ENCODE results near the gene IGF2. TPM values are rescaled to one million over a fixed set of nuclear protein-coding genes. Genes with fewer than 3 reads are reported as not detected.
A peak's percentile ranks its signal among the peaks of the same experiment; 100 is the strongest.
"Not testable (repeated sequence)": the region's sequence is repeated elsewhere in the genome, so short reads cannot be mapped to it uniquely, and the experiment has no call there.

The IGF2 gene
- total and polyA plus RNA-seq, 5 donors from 2014 or later, result 0.07 TPM; not detected in 4

DNA sequence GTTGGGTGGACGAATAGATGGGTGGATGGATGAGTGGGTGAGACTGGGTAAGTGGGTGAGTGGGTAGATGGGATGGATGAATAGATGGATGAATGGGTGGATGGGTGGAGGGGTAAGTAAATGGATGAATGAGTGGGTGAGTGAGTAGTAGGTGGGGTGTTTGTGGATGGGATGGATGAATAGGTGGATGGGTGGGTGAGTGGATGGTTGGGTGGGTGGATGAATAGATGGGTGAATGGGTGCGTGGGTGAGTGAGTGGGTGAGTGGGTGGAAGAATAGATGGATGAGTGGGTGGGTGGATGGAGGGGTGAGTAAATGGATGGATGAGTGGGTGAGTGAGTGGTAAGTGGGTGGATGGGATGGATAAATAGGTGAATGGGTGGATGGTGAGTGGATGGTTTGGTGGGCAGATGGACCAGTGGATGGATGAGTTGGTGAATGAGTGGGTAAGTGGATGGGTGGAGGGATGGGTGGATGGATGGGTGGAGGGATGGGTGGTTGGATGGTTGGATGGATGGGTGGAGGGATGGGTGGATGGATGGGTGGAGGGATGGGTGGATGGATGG lies 12.6 kb downstream of the IGF2 start:
- ATAC-seq (ENCODE audit: low read depth in 2 of 2) (no peak), DNase-seq (no peak)
- H3K4me1 Mint-ChIP-seq, result no peaks in the 10 kb centered on the region
- H3K4me3 ChIP-seq (ENCODE audit: low read depth, low read length), result no peak overlapping the region
- H3K9me3 Mint-ChIP-seq, result peaks cover 0 to 3% (median 0%) of the 10 kb centered on the region in 7 donors
- no peaks in the 10 kb centered on the region for H3K4me1 ChIP-seq (ENCODE audit: control insufficient read depth, insufficient read depth, low read length, poor library complexity, severe bottlenecking)
- no peaks in the 10 kb centered on the region for H3K9me3 ChIP-seq (ENCODE audit: control insufficient read depth in 2 of 2, low read length in 2 of 2)
- no peaks in the 10 kb centered on the region for H3K36me3 Mint-ChIP-seq
- H3K27ac ChIP-seq (ENCODE audit: insufficient read depth, low read length, poor library complexity, severe bottlenecking), result no peak overlapping the region
- no peaks in the 10 kb centered on the region for H3K27me3 ChIP-seq (ENCODE audit: control insufficient read depth, insufficient read depth, low read length)
- peaks cover 5% of the 10 kb centered on the region for H3K27me3 Mint-ChIP-seq
- no peak overlapping the region for H3K27ac Mint-ChIP-seq
- H3K4me3 Mint-ChIP-seq, result no peak overlapping the region
- H3K36me3 ChIP-seq (ENCODE audit: control insufficient read depth, insufficient read depth, low read length), result no peaks in the 10 kb centered on the region

DNA sequence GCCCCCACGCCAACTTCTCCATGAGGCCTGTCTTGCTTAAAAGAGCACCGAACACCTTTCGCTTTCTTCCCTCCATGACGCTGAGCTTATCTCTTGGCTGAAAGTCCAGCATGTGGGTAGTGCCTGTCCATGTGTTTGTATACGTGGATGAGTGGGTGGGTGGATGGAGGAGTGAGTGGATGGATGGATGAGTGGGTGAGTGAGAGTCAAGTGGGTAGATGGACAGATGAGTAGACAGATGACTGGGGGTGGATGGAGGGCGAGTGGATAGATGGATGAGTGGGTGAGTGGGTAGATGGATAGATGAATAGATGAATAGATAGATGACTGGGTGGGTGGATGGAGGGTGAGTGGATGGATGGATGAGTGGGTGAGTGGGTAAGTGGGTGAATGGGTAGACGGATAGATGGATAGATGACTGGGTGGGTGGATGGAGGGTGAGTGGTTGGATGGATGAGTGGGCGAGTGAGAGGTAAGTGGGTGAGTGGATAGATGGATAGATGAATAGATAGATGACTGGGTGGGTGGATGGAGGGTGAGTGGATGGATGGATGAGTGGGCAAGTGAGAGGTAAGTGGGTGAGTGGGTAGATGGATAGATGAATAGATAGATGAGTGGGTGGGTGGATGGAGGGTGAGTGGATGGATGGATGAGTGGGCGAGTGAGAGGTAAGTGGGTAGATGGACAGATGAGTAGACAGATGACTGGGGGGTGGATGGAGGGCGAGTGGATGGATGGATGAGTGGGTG lies 14.3 kb downstream of the IGF2 start:
- H3K9me3 ChIP-seq (ENCODE audit: control insufficient read depth in 2 of 2, low read length in 2 of 2); DNase-seq; H3K4me3 ChIP-seq (ENCODE audit: low read depth, low read length); ATAC-seq (ENCODE audit: low read depth in 2 of 2); H3K4me1 ChIP-seq (ENCODE audit: control insufficient read depth, insufficient read depth, low read length, poor library complexity, severe bottlenecking); H3K36me3 ChIP-seq (ENCODE audit: control insufficient read depth, insufficient read depth, low read length); H3K36me3 Mint-ChIP-seq; H3K4me3 Mint-ChIP-seq; H3K27me3 ChIP-seq (ENCODE audit: control insufficient read depth, insufficient read depth, low read length); H3K9me3 Mint-ChIP-seq; H3K4me1 Mint-ChIP-seq; H3K27ac Mint-ChIP-seq; H3K27ac ChIP-seq (ENCODE audit: insufficient read depth, low read length, poor library complexity, severe bottlenecking); H3K27me3 Mint-ChIP-seq: not testable (repeated sequence)

DNA sequence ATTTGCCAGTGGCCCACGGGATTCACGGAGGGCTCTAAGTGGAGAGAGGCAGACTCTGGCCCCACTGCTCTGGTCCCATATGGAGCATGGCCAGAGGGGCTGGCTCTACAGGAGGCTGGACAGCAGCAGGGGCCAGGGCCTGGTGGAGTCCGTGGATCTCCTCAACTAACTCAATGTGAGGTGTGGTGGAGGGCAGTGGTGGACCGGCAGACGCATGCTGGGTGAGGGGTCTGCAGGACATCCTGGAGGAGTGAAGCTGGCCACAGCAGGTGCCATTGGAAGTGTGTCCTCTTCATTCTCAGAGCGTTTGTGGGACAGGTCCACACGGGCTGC lies 15.6 kb downstream of the IGF2 start:
- H3K9me3 Mint-ChIP-seq, result peaks cover 0 to 2% (median 0%) of the 10 kb centered on the region in 7 donors
- ATAC-seq (ENCODE audit: low read depth in 2 of 2) (no peak), DNase-seq (no peak)
- no peaks in the 10 kb centered on the region for H3K4me1 ChIP-seq (ENCODE audit: control insufficient read depth, insufficient read depth, low read length, poor library complexity, severe bottlenecking)
- no peaks in the 10 kb centered on the region for H3K36me3 ChIP-seq (ENCODE audit: control insufficient read depth, insufficient read depth, low read length)
- H3K27me3 Mint-ChIP-seq, result peaks cover 5% of the 10 kb centered on the region
- H3K27ac ChIP-seq (ENCODE audit: insufficient read depth, low read length, poor library complexity, severe bottlenecking), result no peak overlapping the region
- no peak overlapping the region for H3K4me3 ChIP-seq (ENCODE audit: low read depth, low read length)
- no peak overlapping the region for H3K27ac Mint-ChIP-seq
- no peaks in the 10 kb centered on the region for H3K4me1 Mint-ChIP-seq
- H3K9me3 ChIP-seq (ENCODE audit: control insufficient read depth in 2 of 2, low read length in 2 of 2), result no peaks in the 10 kb centered on the region
- no peaks in the 10 kb centered on the region for H3K36me3 Mint-ChIP-seq
- no peaks in the 10 kb centered on the region for H3K27me3 ChIP-seq (ENCODE audit: control insufficient read depth, insufficient read depth, low read length)
- no peak overlapping the region for H3K4me3 Mint-ChIP-seq

DNA sequence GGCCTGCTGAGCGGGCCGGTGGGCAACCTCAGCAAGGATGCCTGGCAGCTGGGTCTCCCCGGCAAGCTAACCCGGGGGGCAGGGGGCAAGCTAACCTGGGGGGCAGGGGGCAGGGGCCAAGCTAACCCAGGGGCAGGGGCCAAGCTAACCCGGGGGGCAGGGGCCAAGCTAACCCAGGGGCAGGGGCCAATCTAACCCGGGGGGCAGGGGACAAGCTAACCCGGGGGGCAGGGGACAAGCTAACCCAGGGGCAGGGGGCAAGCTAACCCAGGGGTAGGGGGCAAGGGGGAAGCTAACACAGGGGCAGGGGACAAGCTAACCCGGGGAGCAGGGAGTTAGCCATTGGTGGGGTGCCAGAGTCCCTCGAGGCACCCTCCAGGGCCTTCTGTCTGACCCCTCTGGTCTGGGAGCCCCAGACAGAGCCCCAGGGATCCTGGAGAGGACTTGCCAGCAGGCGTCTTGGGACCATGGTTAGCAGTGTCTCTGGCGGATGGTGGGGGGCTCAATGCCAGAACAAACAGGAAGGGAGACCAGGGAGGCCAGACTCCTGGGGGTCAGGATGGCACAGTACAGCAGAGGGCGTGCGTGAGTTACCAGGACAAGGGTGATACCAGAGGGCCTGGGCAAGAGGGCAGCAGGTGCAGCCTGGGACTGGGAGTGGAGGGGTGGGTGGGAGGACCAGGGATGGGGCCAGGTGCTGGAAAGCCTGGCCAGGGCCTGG lies 16.1 kb downstream of the IGF2 start:
- Mint-ChIP-seq H3K27me3 (peaks cover 5% of the 10 kb centered on the region), H3K36me3 (no peaks in the 10 kb centered on the region), H3K9me3 (peaks cover 0 to 2% (median 0%) of the 10 kb centered on the region in 7 donors), H3K4me1 (no peaks in the 10 kb centered on the region), H3K4me3 (no peak overlapping the region), H3K27ac (no peak overlapping the region)
- no peaks in the 10 kb centered on the region for H3K27me3 ChIP-seq (ENCODE audit: control insufficient read depth, insufficient read depth, low read length)
- DNase-seq (no peak), ATAC-seq (ENCODE audit: low read depth in 2 of 2) (no peak)
- H3K4me1 ChIP-seq (ENCODE audit: control insufficient read depth, insufficient read depth, low read length, poor library complexity, severe bottlenecking), result no peaks in the 10 kb centered on the region
- no peak overlapping the region for H3K4me3 ChIP-seq (ENCODE audit: low read depth, low read length)
- no peak overlapping the region for H3K27ac ChIP-seq (ENCODE audit: insufficient read depth, low read length, poor library complexity, severe bottlenecking)
- no peaks in the 10 kb centered on the region for H3K36me3 ChIP-seq (ENCODE audit: control insufficient read depth, insufficient read depth, low read length)
- H3K9me3 ChIP-seq (ENCODE audit: control insufficient read depth in 2 of 2, low read length in 2 of 2), result no peaks in the 10 kb centered on the region

DNA sequence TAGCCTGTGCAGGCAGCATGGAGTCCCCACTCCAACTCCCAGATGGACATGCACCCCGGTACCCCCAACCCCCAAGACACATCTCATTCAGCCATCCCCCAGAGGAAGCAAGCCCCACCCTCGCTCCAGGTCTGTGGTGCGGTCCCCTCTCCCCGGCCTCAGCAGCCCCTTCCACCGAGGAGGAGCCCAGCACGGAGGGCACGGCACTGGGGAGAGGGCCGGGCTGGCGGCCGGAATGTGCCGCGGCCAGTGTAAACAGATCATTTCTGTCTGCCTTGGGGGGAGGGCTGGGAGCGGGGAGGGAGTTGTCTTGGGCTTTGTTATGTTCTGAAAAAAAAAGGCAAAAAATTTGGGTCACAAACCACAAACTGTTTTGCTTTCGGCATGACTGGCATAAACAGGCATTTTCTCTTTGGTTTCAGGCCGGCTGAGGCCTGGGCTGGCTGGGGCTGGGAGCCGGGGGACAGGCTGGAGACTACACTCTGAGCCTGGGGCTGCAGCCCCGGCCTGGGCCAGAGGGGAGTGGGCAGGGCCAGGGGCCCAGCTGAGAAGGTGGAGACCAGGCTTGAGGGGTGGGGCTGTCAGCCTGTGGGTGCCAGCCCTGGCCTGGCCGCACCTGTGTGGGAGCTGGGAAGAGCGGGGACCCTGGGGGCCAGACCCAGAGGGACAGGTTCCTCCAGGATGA lies 16.8 kb downstream of the IGF2 start:
- H3K27ac Mint-ChIP-seq, result peak overlapping the region in 1 of 3 donors; percentile 8
- peaks cover 7% of the 10 kb centered on the region for H3K27me3 Mint-ChIP-seq
- peaks cover 0 to 2% (median 0%) of the 10 kb centered on the region in 7 donors for H3K9me3 Mint-ChIP-seq
- Histone ChIP-seq H3K9me3 (ENCODE audit: control insufficient read depth in 2 of 2, low read length in 2 of 2) (no peaks in the 10 kb centered on the region), H3K4me3 (ENCODE audit: low read depth, low read length) (no peak overlapping the region), H3K27ac (ENCODE audit: insufficient read depth, low read length, poor library complexity, severe bottlenecking) (no peak overlapping the region), H3K36me3 (ENCODE audit: control insufficient read depth, insufficient read depth, low read length) (no peaks in the 10 kb centered on the region), H3K4me1 (ENCODE audit: control insufficient read depth, insufficient read depth, low read length, poor library complexity, severe bottlenecking) (no peaks in the 10 kb centered on the region), H3K27me3 (ENCODE audit: control insufficient read depth, insufficient read depth, low read length) (no peaks in the 10 kb centered on the region)
- no peaks in the 10 kb centered on the region for H3K36me3 Mint-ChIP-seq
- H3K4me1 Mint-ChIP-seq, result no peaks in the 10 kb centered on the region
- ATAC-seq (ENCODE audit: low read depth in 2 of 2), result no peak
- no peak for DNase-seq
- no peak overlapping the region for H3K4me3 Mint-ChIP-seq

DNA sequence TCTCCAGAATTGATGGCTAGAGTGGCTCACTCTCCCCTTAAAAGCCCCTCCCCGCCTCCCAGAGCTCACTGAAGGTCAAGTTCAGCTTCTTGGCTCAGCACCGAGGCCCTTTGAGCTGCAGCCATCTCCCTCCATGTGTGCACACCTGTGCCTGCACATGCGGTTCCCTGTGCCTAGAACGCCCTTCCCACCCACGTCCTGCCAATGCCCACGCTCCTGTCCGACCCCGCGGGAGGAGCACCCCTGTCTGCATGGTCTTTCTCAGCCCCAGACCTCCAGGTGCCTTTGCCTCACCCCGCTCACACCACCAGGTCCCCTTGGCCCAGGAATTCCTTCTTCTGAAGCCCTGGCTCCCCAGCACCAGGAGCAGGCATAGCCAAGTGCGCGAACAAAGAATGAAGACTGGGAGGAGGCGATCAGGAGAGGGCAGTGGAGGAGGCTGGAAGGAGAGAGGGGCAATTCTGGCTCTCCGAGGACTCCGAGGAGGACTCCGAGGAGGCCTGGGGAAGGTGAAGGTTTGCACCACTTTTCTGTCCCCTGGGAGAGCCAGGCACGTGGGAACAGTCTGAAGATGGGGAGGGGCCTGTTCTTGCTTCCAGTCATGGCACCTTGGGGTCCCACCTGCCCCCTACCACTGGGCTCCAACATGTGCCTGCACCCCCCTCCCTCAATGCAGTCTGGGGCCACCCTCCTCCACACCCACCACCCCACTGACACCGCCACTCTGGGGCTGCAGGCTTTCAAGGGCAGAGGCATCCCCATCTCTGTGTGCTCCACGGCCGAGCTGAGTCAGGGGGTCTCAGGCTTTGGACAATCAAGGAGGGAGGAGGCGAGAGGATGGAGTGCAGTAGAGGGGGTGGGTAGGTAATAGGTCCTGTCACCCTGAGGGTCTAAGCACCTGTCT lies 17.7 kb downstream of the IGF2 start:
- no peak for ATAC-seq (ENCODE audit: low read depth in 2 of 2)

More for the DNA sequence above, 17.7 kb downstream of the IGF2 start:
- Histone ChIP-seq H3K4me1 (ENCODE audit: control insufficient read depth, insufficient read depth, low read length, poor library complexity, severe bottlenecking) (no peaks in the 10 kb centered on the region), H3K36me3 (ENCODE audit: control insufficient read depth, insufficient read depth, low read length) (no peaks in the 10 kb centered on the region), H3K27me3 (ENCODE audit: control insufficient read depth, insufficient read depth, low read length) (no peaks in the 10 kb centered on the region), H3K9me3 (ENCODE audit: control insufficient read depth in 2 of 2, low read length in 2 of 2) (no peaks in the 10 kb centered on the region), H3K4me3 (ENCODE audit: low read depth, low read length) (no peak overlapping the region), H3K27ac (ENCODE audit: insufficient read depth, low read length, poor library complexity, severe bottlenecking) (no peak overlapping the region)
- Mint-ChIP-seq H3K4me1 (no peaks in the 10 kb centered on the region), H3K36me3 (no peaks in the 10 kb centered on the region), H3K27ac (peak overlapping the region in 1 of 3 donors; percentile 8), H3K9me3 (peaks cover 0 to 1% (median 0%) of the 10 kb centered on the region in 7 donors), H3K4me3 (no peak overlapping the region), H3K27me3 (peaks cover 5% of the 10 kb centered on the region)
- no peak for DNase-seq
